HG03558 (cell line): ENCODE measurements around the gene KCTD3.

ENCODE experiments used
- ATAC-seq: cut with Tn5 transposase; IDR thresholded peaks from one replicate; pipeline ENCODE4 v1.9.1; 2021; ENCODE audit warnings: moderate number of reproducible peaks; ENCODE audit not compliant: unreplicated experiment; ENCODE audit errors: extremely low read depth

Gene KCTD3

DNA sequence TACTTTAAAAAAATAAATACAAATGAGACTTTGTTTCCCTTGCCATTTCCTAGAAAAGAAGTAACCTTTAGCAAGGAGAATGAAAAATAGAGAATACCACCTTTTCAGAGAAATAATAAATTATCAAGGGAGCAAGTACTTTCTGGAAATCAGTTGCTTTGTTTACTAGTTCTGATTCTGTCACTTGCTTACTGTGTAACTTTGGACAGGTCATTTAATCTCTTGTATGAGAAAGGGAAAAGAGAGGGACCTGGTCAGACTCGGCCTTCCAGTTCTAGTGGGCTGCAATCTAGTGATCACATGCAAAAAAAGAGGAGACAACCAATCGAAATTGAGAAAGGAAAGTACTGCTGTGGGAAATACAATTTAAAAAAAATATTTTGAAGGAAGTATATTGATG is 34.2 kb downstream of the KCTD3 start:
- no peak for ATAC-seq

DNA sequence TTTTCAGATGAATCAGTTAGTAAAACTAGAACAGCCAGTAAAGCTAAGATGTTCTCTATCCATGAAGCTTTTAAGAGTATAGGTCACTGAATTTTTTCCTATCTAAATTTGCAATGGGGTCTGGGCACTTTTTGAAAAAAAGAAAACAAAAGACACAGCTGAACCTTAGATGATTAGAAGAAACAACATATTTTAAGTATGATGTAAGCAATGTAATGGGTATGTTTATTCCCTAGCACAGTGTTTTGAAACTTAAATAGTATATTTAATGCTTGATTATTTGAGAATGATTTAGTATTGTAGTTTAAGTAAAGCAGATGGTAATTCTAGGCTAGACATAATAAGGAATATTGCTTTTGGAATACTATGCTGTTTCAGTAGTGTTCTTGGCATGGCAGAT is 36.2 kb downstream of the KCTD3 start:
- no peak for ATAC-seq

DNA sequence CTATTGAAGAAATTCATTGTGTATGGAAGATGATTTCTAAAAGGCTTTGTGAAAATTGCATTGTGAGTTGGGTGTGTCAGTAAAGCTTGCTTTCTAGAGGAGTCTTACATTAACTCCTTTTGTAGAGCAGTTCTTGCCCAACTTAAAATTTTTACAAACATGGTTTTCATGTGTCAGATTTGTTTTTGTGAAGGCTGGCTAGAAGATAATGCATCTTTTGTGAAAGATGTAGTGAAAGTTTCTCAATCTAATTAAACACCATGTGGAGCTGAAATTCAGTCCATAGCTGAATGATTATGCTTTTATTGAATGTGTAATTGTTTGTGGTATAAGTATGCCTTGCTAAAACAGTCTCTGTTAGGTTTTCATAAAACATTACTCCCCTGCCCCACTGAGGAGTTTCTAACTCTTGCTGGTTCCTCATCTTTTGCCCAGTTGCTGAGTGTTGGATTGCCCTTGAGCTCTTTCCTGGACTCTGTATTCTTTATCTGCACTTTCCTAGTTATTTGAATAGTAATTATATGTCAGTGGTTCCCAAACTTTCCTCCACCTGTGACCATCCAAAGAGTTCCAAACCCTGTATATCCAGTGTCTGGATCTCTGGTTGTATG is 38.0 kb downstream of the KCTD3 start:
- no peak for ATAC-seq

DNA sequence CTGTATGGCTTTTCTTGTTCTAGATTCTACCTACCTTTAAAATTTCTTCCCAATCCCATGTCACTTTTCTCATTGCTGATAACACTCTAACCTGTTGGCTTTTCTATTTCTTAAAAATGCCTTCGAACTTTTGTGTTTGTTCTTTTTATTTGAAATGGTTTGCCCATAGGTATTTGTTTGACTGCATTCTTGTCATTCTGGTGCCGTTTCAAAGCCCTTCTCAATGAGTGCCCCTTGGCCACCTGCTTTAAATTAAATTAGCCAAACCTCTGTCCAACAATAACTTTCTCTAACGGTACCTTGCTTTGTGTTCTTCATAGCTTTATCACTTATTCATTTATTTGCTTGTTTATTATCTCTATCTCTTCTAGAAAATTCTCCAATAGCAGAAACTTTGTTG is 38.9 kb downstream of the KCTD3 start:
- no peak for ATAC-seq

DNA sequence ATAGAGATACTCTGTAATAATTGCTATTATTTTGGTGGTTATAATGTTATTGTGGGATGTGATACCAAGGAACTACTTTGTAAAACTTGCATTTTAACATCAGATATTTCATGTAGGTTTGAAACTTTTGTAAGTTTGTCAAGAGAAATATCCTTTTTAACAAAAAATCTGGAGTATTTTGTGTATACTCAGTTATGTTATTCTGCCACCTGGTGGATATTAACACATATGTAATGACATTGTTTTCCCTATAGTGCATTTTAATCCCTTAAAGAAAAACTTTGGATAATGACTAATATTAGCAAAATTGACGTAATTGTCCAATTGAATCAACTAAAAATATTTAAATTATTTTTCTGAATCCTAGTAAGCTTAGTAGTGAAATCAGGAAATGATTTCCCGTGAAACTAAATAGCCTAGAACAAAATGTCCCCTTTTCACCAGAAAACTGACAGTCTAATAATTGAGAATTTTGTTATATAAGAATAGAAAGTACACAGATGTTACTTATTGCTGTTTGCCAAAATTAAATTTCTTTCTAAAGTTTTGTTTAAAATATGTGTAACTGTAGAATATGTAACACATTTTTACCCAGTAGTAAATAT is 39.6 kb downstream of the KCTD3 start:
- no peak for ATAC-seq

DNA sequence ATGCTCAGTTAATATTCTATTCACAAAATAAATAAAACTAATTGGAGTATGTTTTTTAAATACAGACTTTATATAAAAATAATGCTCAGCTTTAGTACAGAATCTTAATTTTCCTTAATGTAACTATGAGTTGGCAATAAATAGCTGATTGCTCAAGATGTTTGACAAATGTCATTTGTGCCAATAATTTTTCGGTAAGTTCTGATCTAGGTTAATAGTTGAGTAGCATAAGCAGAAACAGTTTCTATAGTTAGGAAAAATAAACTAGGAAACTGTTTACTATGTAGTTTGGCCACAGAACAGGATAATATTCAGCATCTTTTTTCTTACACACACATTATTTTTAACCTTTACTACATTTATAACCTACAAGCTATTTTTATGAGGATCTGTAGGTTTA is 40.3 kb downstream of the KCTD3 start:
- ATAC-seq = no peak

DNA sequence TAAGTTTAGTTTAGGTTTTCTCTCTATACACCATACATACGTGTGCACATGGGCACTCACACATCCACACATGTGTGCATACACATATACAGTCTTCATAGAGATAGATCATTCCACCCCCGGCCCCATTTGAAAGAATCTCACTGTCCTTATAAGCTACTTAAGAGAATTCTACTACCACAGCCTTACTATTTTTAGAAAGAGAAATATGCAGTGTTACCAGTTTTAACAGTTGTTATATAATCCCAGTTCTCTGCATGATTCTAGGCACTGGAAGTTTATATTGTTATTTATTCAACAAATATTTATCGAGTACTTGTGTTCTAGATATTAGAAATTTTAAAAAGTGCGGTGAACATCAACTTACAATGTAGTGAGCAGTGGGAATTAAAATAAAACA is 41.5 kb downstream of the KCTD3 start:
- ATAC-seq = no peak

DNA sequence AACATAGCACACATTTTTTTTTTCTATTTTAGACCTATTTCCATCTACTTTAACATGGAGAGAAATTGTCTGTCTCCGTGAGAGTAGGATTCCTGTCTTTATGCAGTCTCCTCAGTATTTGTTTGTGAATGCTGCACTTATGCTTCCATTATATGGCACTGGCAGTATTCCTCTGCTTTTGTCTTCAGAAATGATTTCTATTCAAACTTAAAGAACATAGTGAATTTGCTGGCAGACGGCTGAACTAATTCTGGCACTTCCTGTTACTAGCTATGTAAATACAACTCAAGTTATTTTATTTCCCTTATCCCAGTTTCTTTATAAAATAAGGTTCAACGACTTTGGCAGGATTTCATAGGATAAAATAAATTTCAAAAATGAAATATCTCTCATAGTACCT is 45.3 kb downstream of the KCTD3 start:
- ATAC-seq = no peak

DNA sequence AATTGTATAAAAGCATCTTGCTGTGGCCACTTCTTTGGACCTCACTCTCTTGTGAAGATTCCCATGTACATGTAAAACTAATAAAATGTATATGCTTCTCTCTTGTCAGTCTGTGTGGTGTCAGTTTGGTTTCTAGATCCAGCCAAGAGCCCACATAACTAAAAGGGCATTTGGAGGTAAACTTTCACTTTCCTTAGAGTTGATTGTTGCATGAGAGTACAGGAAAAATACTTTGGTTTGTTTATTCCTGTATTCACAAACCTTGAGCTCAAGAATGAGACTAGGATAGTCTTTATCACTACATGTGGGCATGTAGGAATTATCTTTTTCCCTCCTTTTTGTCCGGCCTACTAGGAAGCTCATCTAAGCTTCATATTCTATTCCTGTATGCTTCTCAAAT is 50.9 kb downstream of the KCTD3 start:
- ATAC-seq = no peak

DNA sequence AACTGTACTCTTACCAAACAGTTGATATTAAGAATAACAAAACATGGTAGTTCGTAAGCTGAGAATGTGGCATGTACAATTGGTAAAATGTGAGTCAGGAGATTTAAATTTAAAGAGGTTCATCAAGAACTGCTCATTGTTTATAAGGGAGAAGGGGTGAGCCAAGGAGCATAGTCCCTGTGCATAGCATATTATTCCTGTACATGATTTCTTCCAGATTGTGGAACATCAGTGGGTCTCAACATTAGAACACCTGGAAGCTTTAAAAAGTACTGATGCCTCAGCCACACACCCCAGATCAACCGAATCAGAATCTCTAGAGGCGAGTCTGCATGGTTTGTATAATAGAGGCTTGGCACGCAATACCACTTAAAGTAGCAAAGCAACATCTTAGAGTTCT is 56.1 kb downstream of the KCTD3 start:
- ATAC-seq = no peak

DNA sequence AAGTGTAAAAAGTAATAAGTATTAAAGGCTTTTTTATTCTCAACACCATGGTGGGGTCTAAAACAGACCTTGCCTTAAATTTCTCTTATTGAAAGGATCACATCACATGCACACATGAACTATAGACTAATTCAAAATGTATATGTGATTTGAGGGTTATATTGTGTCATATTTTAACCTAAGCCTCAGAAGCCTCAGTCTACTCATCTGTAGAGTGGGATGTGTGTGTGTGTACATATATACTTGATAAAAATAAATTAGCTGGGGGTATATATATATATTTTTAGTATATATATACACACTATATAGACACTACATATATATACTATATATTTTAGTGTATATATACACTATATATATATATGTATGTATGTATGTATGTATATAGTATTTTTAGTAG is 58.8 kb downstream of the KCTD3 start:
- no peak for ATAC-seq

DNA sequence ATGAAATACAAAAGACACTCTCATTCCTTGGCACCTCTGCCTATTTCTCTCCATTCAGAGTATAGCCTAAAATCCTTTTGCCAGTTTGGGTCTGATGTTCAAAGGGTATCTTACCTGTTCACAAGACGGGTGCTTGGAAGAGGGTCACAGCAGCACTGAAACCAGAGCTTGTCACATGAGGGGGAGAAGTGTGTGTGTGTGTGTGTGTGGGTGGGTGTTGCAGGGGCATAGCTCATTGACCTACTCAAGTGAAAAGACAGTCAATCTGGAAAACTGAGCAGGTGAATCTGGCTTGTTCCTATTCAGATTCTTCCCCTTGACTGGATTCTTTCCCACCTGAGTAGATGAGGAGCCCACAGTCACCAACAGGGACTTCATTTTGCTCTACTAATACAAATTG is 63.9 kb downstream of the KCTD3 start:
- no peak for ATAC-seq

DNA sequence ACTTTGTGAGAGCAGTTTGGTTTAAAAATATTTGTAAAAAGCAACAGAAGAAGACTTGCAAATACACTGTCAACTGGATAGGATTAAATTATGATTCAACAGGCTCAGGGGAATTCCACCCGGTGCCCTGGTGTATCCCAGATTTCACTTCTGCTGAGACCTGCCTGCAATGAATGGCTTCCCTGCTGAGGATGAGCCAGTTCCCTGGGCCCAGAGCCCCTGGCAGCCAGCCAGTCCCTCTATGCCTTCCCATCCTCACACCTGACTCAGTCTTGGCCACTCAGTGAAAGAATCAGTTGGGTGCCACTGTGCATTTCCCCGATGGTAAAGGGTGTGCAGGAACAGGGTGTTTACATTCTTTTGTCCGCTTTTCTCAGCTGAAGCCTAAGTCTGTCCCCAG is 64.4 kb downstream of the KCTD3 start:
- no peak for ATAC-seq

DNA sequence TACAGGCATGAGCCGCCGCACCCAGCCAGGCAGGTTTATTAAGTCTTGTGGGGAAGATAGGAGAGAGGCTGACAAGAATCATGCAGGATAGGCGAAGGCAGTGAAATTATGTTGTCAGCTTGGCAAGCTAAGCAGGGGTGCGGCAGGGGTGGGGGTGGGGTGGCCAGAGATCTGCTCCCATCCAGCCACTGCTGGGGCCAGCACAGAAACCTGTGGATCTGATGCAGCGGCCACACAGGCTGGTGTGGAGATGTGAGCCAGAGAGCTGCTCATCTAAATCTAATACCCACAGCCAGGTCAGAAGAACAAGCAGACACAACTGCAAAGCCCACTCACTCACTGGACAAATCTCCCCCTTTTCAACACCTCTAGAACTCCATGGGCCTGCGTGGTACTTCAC is 68.7 kb downstream of the KCTD3 start:
- ATAC-seq = no peak

DNA sequence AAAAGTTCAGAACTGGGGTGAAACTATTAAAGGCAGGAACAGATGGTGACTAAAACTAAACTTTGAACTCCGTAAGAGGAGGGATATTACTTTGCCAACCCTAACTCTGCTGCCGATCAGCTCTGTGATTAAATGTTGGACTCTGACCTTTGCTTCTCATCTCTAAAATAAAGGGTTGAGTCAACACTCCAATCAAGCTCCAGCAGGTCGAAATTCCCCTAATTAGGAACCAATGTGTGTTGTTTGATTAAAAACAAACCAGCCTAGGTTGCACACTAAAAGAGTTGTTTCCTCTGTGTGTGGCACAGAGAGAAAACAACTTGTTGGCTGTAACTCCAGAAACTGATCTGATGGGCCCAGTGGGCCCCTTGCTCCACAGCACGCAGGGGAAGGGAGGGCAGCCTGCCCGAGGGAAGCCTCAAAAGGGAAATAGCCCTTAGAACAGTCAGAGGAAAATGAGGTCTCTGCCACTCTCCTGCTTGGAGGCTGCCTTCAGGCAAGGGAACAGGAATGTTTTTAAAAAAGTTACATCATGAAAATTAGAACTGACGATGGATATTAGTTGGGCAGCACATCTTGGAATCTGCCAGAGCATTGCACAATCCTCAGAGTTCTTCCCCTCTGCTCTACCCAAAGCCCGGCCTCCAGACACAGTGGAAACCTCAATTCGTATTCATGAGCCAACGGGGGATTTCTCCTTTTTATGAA is 69.3 kb downstream of the KCTD3 start:
- ATAC-seq = no peak

DNA sequence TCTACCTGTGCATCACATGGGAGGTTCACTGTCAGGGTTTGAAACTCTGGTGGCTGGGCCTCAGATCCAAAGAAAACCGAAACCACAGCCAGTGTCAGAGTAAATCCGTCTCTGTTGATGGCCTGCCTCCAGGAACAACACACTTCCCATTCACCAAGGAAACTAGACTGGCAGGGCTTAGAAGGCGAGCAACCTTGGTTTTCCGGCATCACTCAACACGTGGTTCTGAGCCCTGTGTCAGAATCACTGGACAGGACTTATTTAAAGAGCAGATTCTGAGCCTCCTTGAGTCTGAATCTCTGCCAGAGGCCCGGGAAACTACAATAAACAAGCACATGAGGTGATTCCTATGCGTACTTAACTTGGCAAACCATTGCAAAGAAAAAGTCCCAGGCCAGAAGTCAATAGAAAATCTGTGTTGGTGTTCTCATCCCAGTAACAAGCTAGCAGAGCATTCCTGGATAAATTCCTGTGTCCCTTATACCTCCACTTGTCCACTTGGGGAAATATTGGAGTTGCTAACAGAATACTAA is 70.0 kb downstream of the KCTD3 start:
- no peak for ATAC-seq

DNA sequence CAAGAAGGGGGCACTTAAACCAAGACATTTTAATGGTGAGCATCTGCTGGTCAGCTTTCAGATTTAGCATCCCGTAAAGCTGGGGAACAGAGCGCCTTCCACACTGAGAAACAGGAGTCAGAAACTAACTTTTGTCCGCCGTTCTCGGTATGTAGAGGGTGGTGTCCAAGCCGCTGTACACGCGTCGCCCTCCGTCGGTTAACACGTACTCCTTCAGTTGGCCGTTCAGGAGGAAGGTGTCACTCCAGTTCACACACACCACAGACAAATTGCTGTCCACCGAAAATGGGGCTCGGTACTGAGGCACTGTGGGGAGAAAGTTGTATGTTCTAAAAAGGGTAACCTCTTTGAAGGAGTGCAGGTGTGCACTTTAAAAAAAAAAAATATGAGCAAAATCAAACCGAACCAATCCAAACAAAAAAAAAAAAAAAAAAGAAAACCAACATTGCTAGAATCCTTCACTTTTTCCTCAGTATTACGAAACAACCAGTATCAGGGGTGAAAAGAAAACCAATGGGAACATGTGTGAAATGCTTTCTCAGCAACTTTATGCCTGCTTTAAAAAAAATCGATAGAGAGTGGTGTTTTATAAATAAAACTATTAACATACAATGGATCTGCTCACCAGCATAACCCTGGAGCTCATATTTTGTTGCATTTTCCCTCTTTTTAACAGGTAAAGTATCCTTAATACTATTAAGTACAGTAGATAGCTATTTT is 73.5 kb downstream of the KCTD3 start:
- ATAC-seq = no peak

DNA sequence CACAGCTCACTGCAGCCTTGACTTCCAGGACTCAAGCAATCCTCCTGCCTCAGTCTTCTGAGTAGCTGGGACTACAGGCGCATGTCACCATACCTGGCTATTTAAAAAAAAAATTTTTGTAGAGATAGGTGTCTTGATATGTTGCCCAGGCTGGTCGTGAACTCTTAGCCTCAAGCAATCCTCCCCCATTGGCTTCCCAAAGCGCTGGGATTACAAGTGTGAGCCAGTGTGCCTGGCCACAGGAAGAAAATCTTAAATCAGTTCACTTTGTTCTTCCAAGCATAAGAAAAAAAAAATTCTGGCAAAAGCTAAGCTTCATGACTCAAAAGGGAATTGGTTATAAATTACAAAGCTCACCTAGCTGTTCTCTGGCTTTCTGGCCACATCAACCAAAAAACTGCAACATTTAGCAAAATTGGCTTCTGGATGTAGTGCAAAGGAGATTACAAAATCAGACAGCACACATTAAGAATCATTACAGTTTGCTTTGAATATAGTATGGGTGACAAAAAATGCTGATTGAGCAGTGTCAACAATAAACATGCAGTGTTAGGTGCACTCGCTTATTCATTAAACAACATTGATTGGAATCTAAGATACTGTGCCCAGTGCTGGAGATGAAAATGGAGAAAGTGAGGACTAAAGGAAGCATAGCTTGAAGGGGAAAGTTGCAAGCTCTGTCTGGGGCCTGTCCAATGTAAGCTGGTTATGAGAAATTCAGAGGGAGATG is 76.7 kb downstream of the KCTD3 start:
- ATAC-seq = no peak

DNA sequence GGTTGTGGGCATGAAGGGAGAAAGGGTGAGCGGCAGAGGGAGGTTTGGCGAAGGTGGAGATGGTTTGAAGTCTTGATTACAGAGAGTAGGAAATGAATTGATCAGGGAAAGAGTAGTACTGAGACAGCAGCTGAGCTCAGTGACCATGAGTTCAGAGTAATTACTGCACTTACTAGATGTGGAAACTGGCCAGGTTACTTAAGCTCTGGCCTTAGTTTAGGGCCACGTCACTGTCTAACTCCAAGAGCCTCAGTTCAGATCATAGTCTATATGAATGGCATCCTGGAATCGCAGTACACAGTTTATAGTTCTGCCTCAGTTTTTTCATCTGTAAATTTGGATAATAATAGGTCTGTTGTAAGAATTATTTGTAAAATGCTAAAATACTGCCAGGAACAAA is 78.1 kb downstream of the KCTD3 start:
- ATAC-seq = no peak

DNA sequence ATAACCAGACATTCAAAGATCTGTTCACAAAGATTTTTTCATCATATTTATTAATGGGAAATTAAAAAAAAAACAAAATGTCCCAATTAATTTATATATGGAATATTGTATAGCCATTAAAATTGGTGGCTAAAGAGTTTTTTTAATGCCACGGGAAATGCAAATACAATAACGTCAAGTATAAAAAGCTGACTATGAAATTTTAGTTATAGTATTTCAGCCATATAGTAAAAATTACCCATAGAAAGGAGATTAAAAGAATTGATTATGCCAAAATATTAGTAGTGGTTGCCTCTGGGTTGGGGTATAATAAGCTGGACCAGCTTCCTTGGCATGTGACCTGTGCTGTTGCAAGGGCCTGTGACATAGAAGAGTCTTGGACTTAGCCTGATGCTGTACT is 78.8 kb downstream of the KCTD3 start:
- ATAC-seq = no peak
